ENCODE results near the gene TRIP10. TPM values are rescaled to one million over a fixed set of nuclear protein-coding genes. Genes with fewer than 3 reads are reported as not detected.

The TRIP10 gene
- total and polyA plus RNA-seq, 10 of the 15 experiments (the other 5 are each of a cell fraction or from before 2014, with no cell fraction given): 0.79 to 54.5 (median 32.5) TPM

DNA sequence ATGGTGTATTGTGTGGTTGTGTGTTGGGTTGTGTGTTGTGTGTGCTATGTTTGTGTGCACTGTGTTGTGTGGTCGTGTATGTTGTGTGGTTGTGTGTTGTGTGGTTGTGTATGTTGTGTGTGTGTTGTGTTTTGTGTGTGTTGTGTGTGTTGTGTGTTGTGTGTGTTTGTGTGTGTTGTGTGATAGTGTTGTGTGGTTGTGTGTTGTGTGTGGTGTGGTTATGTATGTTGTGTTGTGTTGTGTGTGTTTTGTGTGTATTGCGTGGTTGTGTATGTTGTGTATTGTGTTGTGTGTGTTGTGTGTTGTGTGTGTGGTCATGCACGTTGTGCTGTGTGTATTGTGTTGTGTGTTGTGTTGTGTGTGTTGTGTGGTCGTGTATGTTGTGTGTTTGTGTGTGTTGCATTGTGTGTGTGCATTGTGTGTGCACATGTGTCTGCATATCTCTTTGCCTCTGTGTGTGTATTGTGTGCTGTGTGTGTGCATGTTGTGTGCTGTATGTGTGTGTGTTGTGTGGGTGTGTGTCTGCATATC, 22.0 kb upstream of the TRIP10 start (continued):
- TF ChIP-seq, protein P1, sequence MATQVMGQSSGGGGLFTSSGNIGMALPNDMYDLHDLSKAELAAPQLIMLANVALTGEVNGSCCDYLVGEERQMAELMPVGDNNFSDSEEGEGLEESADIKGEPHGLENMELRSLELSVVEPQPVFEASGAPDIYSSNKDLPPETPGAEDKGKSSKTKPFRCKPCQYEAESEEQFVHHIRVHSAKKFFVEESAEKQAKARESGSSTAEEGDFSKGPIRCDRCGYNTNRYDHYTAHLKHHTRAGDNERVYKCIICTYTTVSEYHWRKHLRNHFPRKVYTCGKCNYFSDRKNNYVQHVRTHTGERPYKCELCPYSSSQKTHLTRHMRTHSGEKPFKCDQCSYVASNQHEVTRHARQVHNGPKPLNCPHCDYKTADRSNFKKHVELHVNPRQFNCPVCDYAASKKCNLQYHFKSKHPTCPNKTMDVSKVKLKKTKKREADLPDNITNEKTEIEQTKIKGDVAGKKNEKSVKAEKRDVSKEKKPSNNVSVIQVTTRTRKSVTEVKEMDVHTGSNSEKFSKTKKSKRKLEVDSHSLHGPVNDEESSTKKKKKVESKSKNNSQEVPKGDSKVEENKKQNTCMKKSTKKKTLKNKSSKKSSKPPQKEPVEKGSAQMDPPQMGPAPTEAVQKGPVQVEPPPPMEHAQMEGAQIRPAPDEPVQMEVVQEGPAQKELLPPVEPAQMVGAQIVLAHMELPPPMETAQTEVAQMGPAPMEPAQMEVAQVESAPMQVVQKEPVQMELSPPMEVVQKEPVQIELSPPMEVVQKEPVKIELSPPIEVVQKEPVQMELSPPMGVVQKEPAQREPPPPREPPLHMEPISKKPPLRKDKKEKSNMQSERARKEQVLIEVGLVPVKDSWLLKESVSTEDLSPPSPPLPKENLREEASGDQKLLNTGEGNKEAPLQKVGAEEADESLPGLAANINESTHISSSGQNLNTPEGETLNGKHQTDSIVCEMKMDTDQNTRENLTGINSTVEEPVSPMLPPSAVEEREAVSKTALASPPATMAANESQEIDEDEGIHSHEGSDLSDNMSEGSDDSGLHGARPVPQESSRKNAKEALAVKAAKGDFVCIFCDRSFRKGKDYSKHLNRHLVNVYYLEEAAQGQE (IDR thresholded peaks at IDR 0.05; ENCODE audit: low read depth, low read length): no peak
- TF ChIP-seq, protein P2, sequence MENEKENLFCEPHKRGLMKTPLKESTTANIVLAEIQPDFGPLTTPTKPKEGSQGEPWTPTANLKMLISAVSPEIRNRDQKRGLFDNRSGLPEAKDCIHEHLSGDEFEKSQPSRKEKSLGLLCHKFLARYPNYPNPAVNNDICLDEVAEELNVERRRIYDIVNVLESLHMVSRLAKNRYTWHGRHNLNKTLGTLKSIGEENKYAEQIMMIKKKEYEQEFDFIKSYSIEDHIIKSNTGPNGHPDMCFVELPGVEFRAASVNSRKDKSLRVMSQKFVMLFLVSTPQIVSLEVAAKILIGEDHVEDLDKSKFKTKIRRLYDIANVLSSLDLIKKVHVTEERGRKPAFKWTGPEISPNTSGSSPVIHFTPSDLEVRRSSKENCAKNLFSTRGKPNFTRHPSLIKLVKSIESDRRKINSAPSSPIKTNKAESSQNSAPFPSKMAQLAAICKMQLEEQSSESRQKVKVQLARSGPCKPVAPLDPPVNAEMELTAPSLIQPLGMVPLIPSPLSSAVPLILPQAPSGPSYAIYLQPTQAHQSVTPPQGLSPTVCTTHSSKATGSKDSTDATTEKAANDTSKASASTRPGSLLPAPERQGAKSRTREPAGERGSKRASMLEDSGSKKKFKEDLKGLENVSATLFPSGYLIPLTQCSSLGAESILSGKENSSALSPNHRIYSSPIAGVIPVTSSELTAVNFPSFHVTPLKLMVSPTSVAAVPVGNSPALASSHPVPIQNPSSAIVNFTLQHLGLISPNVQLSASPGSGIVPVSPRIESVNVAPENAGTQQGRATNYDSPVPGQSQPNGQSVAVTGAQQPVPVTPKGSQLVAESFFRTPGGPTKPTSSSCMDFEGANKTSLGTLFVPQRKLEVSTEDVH (IDR thresholded peaks at IDR 0.05; ENCODE audit: low read depth, partially characterized antibody): no peak
- TF ChIP-seq FOXK2 (IDR thresholded peaks at IDR 0.05) (no peak), GABPA (IDR thresholded peaks at IDR 0.05; ENCODE audit: low read depth) (no peak), ZZZ3 (IDR thresholded peaks at IDR 0.05; ENCODE audit: control insufficient read depth, insufficient read length, low read depth) (no peak), SUZ12 (IDR thresholded peaks at IDR 0.05; ENCODE audit: unreplicated experiment) (no peak), CREM (IDR thresholded peaks at IDR 0.05; ENCODE audit: low read depth) (no peak), NR2F1 (conservative IDR thresholded peaks at IDR 0.05) (no peak), CEBPB (IDR thresholded peaks at IDR 0.05; ENCODE audit: borderline replicate concordance in 1 of 2, low read depth in 2 of 2, low read length in 2 of 2) (no peak), CREB1 (IDR thresholded peaks at IDR 0.05; ENCODE audit: low read depth) (no peak), ZNF207 (IDR thresholded peaks at IDR 0.05; ENCODE audit: borderline replicate concordance) (no peak), IRF4 (IDR thresholded peaks at IDR 0.05; ENCODE audit: low read depth, low read length) (0 out of 2 replicates have a peak, but pooled peaks have one; percentile 13), YY1 (IDR thresholded peaks at IDR 0.05; ENCODE audit: low read depth, low read length) (no peak)
- TF ChIP-seq, protein P3, sequence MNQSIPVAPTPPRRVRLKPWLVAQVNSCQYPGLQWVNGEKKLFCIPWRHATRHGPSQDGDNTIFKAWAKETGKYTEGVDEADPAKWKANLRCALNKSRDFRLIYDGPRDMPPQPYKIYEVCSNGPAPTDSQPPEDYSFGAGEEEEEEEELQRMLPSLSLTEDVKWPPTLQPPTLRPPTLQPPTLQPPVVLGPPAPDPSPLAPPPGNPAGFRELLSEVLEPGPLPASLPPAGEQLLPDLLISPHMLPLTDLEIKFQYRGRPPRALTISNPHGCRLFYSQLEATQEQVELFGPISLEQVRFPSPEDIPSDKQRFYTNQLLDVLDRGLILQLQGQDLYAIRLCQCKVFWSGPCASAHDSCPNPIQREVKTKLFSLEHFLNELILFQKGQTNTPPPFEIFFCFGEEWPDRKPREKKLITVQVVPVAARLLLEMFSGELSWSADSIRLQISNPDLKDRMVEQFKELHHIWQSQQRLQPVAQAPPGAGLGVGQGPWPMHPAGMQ (IDR thresholded peaks at IDR 0.05; ENCODE audit: borderline replicate concordance): no peak
- TF ChIP-seq, protein P4, sequence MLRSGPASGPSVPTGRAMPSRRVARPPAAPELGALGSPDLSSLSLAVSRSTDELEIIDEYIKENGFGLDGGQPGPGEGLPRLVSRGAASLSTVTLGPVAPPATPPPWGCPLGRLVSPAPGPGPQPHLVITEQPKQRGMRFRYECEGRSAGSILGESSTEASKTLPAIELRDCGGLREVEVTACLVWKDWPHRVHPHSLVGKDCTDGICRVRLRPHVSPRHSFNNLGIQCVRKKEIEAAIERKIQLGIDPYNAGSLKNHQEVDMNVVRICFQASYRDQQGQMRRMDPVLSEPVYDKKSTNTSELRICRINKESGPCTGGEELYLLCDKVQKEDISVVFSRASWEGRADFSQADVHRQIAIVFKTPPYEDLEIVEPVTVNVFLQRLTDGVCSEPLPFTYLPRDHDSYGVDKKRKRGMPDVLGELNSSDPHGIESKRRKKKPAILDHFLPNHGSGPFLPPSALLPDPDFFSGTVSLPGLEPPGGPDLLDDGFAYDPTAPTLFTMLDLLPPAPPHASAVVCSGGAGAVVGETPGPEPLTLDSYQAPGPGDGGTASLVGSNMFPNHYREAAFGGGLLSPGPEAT (IDR thresholded peaks at IDR 0.05; ENCODE audit: low read depth): peak; percentile 53; the same call in 1 of the 2 replicates
- TF ChIP-seq, protein P5, sequence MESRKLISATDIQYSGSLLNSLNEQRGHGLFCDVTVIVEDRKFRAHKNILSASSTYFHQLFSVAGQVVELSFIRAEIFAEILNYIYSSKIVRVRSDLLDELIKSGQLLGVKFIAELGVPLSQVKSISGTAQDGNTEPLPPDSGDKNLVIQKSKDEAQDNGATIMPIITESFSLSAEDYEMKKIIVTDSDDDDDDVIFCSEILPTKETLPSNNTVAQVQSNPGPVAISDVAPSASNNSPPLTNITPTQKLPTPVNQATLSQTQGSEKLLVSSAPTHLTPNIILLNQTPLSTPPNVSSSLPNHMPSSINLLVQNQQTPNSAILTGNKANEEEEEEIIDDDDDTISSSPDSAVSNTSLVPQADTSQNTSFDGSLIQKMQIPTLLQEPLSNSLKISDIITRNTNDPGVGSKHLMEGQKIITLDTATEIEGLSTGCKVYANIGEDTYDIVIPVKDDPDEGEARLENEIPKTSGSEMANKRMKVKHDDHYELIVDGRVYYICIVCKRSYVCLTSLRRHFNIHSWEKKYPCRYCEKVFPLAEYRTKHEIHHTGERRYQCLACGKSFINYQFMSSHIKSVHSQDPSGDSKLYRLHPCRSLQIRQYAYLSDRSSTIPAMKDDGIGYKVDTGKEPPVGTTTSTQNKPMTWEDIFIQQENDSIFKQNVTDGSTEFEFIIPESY (IDR thresholded peaks at IDR 0.05): no peak

All from GM12878 (cell line).